Lung (tissue), 12 donors: ENCODE data around the gene PARVB. TPM values are rescaled to one million over a fixed set of nuclear protein-coding genes. Genes with fewer than 3 reads are reported as not detected.
"Not testable (repeated sequence)": the region's sequence is repeated elsewhere in the genome, so short reads cannot be mapped to it uniquely, and the experiment has no call there.

ENCODE experiments used
- ATAC-seq: fragments of 200-7000 bp; cut with Tn5 transposase; one replicate; pipeline ENCODE4 v1.9.1; 2020; ENCODE audit warnings: moderate number of reproducible peaks; ENCODE audit not compliant: insufficient read depth, low FRiP score
- DNase-seq, 3 donors: peaks; one replicate each; pipeline ENCODE4 v3.0.0-alpha.2; 2013 to 2017
- H3K27ac ChIP-seq, 2 donors: one replicate each; pipeline ENCODE4 v1.5.1; 2013; ENCODE audit warnings: mild to moderate bottlenecking in 2 of 2, moderate library complexity in 2 of 2, control low read depth in 1 of 2, inconsistent platforms in 1 of 2, low read depth in 1 of 2, low read length in 1 of 2
- H3K27me3 ChIP-seq, 3 donors: one replicate each; pipeline ENCODE4 v1.5.1; 2013; ENCODE audit warnings: low read length in 2 of 3; ENCODE audit not compliant: control insufficient read depth in 3 of 3, insufficient read depth in 3 of 3
- H3K36me3 ChIP-seq, 4 donors: one replicate each; pipeline ENCODE4 v1.5.1; 2013; ENCODE audit warnings: low read length in 4 of 4, mild to moderate bottlenecking in 1 of 4, moderate library complexity in 1 of 4; ENCODE audit not compliant: control insufficient read depth in 4 of 4, insufficient read depth in 4 of 4
- H3K4me1 ChIP-seq, 5 donors: one replicate each; pipeline ENCODE4 v1.5.1; 2013; ENCODE audit warnings: low read length in 5 of 5, mild to moderate bottlenecking in 2 of 5, moderate library complexity in 1 of 5; ENCODE audit not compliant: control insufficient read depth in 5 of 5, insufficient read depth in 5 of 5
- H3K4me3 ChIP-seq: one replicate; pipeline ENCODE4 v1.5.1; 2013; ENCODE audit warnings: mild to moderate bottlenecking, control low read depth, moderate library complexity
- H3K9ac ChIP-seq, 2 donors: one replicate each; pipeline ENCODE4 v1.5.1; 2013; ENCODE audit warnings: low read length in 2 of 2, control low read depth in 1 of 2; ENCODE audit not compliant: insufficient read depth in 1 of 2
- H3K9me3 ChIP-seq, 4 donors: one replicate each; pipeline ENCODE4 v1.5.1; 2013; ENCODE audit warnings: low read length in 3 of 4, mild to moderate bottlenecking in 1 of 4, moderate library complexity in 1 of 4; ENCODE audit not compliant: control insufficient read depth in 4 of 4, insufficient read depth in 3 of 4
- CTCF ChIP-seq: IDR thresholded peaks from 2 replicates; pipeline ENCODE4 v1.5.1; 2012; ENCODE audit warnings: mild to moderate bottlenecking; ENCODE audit errors: control extremely low read depth, extremely low read depth
- WGBS, 2 donors: extraction: QIAGEN DNeasy Blood & Tissue Kit; methylation state at CpG; one replicate each; pipeline ENCODE4 v1.1.7; 2013; 5-methylcytosine and 5-hydroxymethylcytosine counted together
- polyA plus RNA-seq, 2 donors: library from polyadenylated mRNA; stranded (reverse); fragments of 200-250 nt; gene quantifications; one replicate each; pipeline ENCODE4 v1.2.1, GENCODE V29; 2013
- total RNA-seq, 2 donors: library from RNA; depleted of rRNA in 1 of 2; stranded (reverse); fragments of >200 nt in 1 of 2; gene quantifications; one replicate each; pipeline ENCODE4 v1.2.1, GENCODE V29; 2014 to 2021
- donor health status: control.
- donor health status: control.
- donor health status: Bipolar disorder and iron deficiency.
- donor health status: healthy.
- donor health status: DM: yes; HTN: yes; CAD: no.

PARVB gene
- total and polyA plus RNA-seq, 4 donors, result 16.9 to 64.2 (median 49.7) TPM

DNA sequence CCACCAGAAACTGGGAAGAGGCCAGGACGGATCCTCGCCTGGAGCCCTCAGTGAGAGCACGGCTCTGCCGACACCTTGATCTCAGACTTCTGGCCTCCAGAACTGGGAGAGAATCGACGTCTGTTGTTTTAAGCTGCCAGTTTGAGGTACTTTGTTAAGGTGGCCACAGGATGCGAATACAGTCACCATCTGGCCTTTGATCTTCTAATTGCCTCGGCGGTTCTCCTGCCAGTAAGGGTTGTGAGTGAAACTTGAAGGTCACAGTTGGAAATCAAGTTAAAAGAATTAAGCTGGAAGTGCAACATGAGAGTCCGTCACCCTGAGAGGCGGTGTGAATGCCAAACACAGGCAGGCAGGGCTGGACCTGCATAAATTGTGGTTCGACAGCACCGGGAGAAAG lies 27.9 kb downstream of the PARVB start:
- Histone ChIP-seq H3K9ac (no peak overlapping the region), H3K27me3 (no peaks in the 10 kb centered on the region), H3K4me3 (no peak overlapping the region), H3K4me1 (peaks cover 0 to 21% (median 6%) of the 10 kb centered on the region in 5 donors), H3K9me3 (no peaks in the 10 kb centered on the region), H3K27ac (peak overlapping the region in 1 of 2 donors; percentile 10), H3K36me3 (peaks cover 0 to 2% (median 0%) of the 10 kb centered on the region in 4 donors)
- ATAC-seq (no peak), DNase-seq (no peak)
- TF ChIP-seq CTCF, result no peak
- WGBS, 2 donors, result 79 to 85% methylated on average over 13 of the region's 13 CpGs

GRCh38 chr22:44055805-44056204 lies 31.7 kb downstream of the PARVB start:
- peaks cover 0 to 2% (median 0%) of the 10 kb centered on the region in 4 donors for H3K36me3 ChIP-seq
- no peak for ATAC-seq
- H3K4me3 ChIP-seq, result no peak overlapping the region
- H3K9me3 ChIP-seq, result no peaks in the 10 kb centered on the region
- no peak for DNase-seq
- H3K27me3 ChIP-seq, result no peaks in the 10 kb centered on the region
- no peak overlapping the region for H3K27ac ChIP-seq
- peaks cover 0 to 20% (median 6%) of the 10 kb centered on the region in 5 donors for H3K4me1 ChIP-seq
- H3K9ac ChIP-seq, result no peak overlapping the region
- no peak for TF ChIP-seq CTCF
- WGBS, 2 donors, result 94 to 97% methylated on average over 16 of the region's 16 CpGs

GRCh38 chr22:44056649-44057048 lies 32.5 kb downstream of the PARVB start:
- not testable (repeated sequence) for H3K27me3 ChIP-seq, H3K4me3 ChIP-seq, H3K9me3 ChIP-seq, DNase-seq, H3K9ac ChIP-seq, ATAC-seq, H3K27ac ChIP-seq, H3K36me3 ChIP-seq
- H3K4me1 ChIP-seq, result peaks cover 0 to 12% (median 6%) of the 10 kb centered on the region in 5 donors
- 56 to 58% methylated on average over 4 of the region's 4 CpGs for WGBS, 2 donors

DNA sequence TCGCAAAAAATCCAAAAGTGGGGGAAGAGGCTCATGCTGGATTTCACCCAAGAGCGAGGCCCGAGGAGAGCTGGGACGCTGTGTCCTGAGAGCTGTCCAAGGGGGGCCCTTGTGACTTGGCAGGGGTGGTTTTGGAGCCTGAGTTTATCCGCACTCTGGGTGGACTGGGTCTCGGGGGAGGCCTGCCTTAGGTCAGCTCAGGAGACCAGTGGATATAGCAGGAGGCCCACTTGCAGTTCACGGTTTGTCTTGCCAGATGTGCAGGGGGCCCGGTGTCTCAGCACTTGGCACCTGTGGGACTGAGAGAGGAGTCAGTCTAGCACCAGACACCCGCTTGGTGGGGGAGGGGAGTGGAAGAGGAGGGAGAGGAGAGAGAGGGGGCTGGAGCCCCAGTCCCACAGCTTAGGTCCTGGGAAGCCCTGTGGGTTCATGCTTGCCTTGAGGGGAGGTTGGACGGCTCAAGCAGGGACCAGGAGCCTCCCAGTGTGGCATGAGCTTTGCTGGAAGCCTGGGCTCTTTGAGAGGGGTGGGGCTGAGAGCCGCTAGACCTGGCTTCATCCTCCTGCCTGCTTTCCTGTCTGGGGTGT lies 33.4 kb downstream of the PARVB start:
- Histone ChIP-seq H3K27ac (peak overlapping the region in 1 of 2 donors; percentile 66), H3K4me1 (peaks cover 0 to 11% (median 6%) of the 10 kb centered on the region in 5 donors), H3K9me3 (no peaks in the 10 kb centered on the region), H3K4me3 (no peak overlapping the region), H3K27me3 (no peaks in the 10 kb centered on the region), H3K9ac (peak overlapping the region in 1 of 2 donors; percentile 42), H3K36me3 (peaks cover 0 to 2% (median 0%) of the 10 kb centered on the region in 4 donors)
- 61 to 73% methylated on average over 11 of the region's 11 CpGs for WGBS, 2 donors
- ATAC-seq, result no peak
- DNase-seq, result peak; percentile 50 to 78 (median 59)
- no peak for TF ChIP-seq CTCF
